GM12875 (cell line): Measurements from ENCODE around the gene SLC26A1.

ENCODE experiments used
- H3K4me3 ChIP-seq: one replicate; pipeline ENCODE4 v1.5.1; 2011; ENCODE audit warnings: low read depth, low read length, control low read depth
- TF ChIP-seq, protein P1 (sequence below): IDR thresholded peaks from 2 replicates; pipeline ENCODE4 v1.5.1; 2011; ENCODE audit warnings: low read depth, mild to moderate bottlenecking, control low read depth, inconsistent platforms, low read length, moderate library complexity, borderline replicate concordance; ENCODE audit not compliant: insufficient read depth

Gene SLC26A1

GRCh38 chr4:958696-959337, 34.4 kb downstream of the SLC26A1 start:
- TF ChIP-seq, protein P1, sequence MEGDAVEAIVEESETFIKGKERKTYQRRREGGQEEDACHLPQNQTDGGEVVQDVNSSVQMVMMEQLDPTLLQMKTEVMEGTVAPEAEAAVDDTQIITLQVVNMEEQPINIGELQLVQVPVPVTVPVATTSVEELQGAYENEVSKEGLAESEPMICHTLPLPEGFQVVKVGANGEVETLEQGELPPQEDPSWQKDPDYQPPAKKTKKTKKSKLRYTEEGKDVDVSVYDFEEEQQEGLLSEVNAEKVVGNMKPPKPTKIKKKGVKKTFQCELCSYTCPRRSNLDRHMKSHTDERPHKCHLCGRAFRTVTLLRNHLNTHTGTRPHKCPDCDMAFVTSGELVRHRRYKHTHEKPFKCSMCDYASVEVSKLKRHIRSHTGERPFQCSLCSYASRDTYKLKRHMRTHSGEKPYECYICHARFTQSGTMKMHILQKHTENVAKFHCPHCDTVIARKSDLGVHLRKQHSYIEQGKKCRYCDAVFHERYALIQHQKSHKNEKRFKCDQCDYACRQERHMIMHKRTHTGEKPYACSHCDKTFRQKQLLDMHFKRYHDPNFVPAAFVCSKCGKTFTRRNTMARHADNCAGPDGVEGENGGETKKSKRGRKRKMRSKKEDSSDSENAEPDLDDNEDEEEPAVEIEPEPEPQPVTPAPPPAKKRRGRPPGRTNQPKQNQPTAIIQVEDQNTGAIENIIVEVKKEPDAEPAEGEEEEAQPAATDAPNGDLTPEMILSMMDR, result no peak
- no peak overlapping the region for H3K4me3 ChIP-seq

DNA sequence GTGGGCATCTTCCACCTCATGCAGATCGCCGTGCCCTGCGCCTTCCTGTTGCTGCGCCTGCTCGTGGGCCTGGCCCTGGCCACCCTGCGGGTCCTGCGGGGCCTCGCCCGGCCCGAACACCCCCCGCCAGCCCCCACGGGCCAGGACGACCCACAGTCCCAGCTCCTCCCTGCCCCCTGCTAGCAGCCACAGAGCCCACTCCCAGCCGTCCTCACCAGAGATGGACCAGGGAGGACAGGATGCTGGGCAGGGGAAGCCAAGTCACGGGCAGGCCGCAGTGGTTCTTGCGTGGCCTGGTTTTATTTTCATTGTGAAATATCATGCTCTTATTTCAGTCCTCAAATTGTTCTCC, 34.9 kb downstream of the SLC26A1 start:
- H3K4me3 ChIP-seq, result no peak overlapping the region
- TF ChIP-seq, protein P1, result no peak

DNA sequence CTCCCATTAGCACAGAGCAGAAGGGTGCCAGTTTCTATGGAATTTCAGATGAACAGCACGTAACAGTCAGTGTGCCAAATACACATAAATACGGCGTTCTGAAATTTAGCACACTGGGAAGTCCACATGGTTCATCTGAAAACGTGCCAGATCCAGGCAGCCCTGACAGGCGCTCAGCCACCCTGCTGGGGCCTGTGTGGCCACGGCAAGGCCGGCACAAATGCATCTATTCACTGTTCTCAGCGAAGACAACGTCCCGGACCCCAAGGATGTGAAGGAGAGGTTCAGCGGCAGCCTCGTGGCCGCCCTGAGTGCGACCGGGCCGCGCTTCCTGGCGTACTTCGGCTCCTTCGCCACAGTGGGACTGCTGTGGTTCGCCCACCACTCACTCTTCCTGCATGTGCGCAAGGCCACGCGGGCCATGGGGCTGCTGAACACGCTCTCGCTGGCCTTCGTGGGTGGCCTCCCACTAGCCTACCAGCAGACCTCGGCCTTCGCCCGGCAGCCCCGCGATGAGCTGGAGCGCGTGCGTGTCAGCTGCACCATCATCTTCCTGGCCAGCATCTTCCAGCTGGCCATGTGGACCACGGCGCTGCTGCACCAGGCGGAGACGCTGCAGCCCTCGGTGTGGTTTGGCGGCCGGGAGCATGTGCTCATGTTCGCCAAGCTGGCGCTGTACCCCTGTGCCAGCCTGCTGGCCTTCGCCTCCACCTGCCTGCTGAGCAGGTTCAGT, 35.5 kb downstream of the SLC26A1 start:
- no peak overlapping the region for H3K4me3 ChIP-seq
- TF ChIP-seq, protein P1, result no peak

GRCh38 chr4:957231-957580, 36.0 kb downstream of the SLC26A1 start:
- TF ChIP-seq, protein P1, result no peak
- H3K4me3 ChIP-seq, result no peak overlapping the region

- TF ChIP-seq, protein P1, result no peak
- H3K4me3 ChIP-seq, result no peak overlapping the region
Measured at GRCh38 chr4:956531-957230, 36.5 kb downstream of the SLC26A1 start.

- TF ChIP-seq, protein P1, result no peak
- no peak overlapping the region for H3K4me3 ChIP-seq
Measured at GRCh38 chr4:955931-956381, 37.2 kb downstream of the SLC26A1 start.
